Activated T-helper 1 cell treated with Interleukin-2 at 50 U/mL for 16 hours (primary cell): ENCODE results near the gene ABCC5.
A peak's percentile ranks its signal among the peaks of the same experiment; 100 is the strongest.
"Not testable (repeated sequence)": the region's sequence is repeated elsewhere in the genome, so short reads cannot be mapped to it uniquely, and the experiment has no call there.

Experiments used
- DNase-seq: peaks from one replicate; pipeline ENCODE4 v3.0.0-alpha.2; 2020; ENCODE audit warnings: low read depth

The ABCC5 gene

GRCh38 chr3:183892610-183893214 is 125.0 kb downstream of the ABCC5 start:
- DNase-seq = no peak

GRCh38 chr3:183885766-183886165 is 131.9 kb downstream of the ABCC5 start:
- DNase-seq = no peak

DNA sequence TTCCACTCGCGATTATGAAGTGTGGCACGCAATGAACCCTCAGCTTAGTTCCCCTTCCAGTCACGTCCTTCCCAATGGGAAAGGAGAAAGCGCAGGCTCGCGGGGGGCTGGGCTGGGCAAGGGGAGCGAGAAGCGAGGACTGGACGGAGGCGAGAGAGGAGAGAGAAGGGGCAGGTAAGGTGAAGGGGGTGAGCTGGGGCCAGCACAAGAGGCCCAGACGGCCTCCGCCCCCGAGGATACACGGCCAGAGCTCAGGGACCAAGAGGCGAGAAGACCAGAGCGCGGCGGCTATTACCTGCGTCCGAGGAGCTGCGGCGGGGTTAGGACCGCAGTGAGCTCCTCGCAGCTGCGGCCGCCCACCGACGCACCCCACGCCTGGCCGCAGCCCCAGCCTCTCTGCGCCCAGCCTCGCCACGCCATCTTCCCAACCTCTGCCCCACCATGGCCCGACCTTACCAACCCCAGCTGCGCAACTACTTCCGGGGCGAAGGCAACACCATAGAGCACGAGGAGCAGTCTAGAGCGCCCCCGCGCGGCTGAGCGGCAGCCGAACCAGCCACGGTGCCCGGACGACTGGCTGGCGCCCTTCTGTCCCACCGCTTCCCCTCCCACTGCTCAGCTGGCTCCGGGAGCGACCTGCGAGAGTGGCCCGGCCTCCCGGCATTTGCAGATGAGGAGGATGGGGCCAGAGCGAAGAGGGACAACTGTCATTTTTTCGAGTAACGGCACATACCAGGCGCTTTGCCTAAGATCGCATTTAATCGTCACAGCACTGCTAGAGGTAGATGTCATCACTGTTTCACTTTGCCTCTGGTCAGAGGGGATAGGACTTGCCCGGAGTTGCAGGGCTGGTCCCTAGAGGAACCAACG is 133.0 kb downstream of the ABCC5 start, which contains the start of gene PARL:
Gene PARL, minus strand, starts transcription at position 454 of the 870 bp plus-strand sequence. Its CDS starts 34 bp downstream, at position 420.
- DNase-seq = peak; percentile 94

DNA sequence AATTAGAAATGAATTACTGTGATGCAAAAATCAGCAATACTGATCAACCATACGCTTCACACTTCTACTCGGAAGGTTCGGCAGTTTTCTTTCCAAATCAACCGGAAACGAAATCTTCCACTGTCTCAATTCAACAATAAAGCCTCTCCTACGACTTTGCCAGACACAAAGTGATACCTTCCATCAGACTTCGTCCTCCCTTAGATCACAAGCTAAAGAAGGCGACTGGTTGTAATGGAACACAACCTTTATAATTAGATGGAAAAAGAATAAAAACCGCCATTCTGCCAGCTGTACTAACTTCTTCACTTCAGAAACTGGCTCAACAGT is 133.6 kb downstream of the ABCC5 start:
- DNase-seq = no peak

GRCh38 chr3:183883291-183884096 is 134.2 kb downstream of the ABCC5 start:
- no peak for DNase-seq

DNA sequence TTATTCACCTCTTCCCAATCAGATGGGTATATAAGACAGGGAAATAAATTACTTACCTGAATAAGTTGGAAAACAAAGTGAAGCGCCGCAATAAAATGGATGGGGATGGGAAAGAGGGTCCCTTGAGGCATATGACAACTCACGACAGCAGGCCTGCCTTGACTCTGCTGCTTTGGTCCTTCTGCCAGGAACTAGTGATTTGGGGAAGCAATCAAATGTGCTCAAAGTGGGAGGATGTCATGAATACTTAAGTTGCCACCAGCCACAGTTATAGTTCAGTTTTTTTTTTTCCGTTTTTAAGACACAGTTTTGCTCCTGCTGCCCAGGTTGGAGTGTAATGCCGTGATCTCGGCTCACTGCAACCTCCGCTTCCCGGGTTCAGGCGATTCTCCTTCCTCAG is 137.6 kb downstream of the ABCC5 start:
- no peak for DNase-seq

- DNase-seq = no peak
Measured at GRCh38 chr3:183879243-183879642, 138.4 kb downstream of the ABCC5 start.

DNA sequence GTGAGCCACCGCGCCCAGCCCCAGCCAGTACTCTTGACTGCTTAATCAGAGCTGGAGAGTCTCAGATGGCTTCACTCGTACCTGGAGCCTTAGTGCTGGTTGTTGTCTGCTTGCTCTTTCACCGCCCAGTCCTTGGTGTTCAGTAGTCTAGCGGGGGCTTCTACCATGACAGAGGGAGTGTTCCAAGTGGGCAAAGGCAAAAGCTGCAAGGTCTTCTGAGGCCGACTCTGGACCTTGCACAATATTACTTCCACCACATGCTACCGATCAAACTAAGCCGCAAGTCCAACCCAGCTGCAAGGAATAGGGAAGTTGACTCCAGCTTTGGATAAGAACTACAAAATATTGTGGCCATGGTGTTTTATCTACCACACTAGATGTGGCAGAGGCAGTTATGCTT is 139.6 kb downstream of the ABCC5 start:
- no peak for DNase-seq

GRCh38 chr3:183877227-183877626 is 140.5 kb downstream of the ABCC5 start:
- not testable (repeated sequence) for DNase-seq

DNA sequence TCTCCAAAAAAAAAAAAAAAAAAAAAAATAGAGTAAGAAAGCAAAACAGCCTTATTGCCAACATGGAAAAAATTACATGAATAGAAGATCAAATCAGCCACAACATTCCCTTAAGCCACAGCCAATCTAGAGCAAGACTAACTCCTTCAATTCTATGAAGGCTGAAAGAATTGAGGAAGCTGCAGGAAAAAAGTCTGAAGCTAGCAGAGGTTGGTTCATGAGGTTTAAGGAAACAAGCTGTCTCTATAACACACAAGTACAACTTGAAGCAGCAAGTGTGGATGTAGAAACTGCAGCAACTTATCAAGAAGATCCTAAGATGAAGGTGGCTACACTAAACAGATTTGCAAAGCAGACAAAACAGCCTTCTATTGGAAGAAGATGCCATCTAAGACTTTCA is 142.3 kb downstream of the ABCC5 start:
- DNase-seq = no peak

- DNase-seq = no peak
Measured at GRCh38 chr3:183873914-183874313, 143.8 kb downstream of the ABCC5 start.

- DNase-seq = no peak
Measured at GRCh38 chr3:183871541-183871940, 146.1 kb downstream of the ABCC5 start.

DNA sequence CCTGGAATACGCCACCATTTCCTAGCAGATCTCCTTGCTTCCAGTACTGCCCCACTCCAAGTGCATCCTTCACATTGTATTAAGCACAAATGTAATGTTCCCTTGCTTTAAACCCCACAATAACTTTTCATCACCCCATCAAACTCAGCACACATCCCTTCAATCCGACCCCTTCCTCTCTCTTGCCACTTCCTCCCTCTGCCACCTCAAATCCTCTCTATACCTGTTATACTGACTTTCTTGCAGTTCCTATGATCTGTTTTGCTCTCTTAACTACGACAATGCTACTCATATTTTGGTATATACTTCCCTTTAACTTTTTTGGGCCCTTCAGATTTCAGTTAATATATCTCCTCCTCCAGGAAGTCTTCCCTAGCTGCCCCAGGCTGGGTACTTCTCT is 147.1 kb downstream of the ABCC5 start:
- no peak for DNase-seq
